GM10248 (cell line): Measurements from ENCODE around the gene STYXL1.

Experiments used
- CTCF ChIA-PET: fragments of 300-600 bp; sonication (Branson Sonifier 250); formaldehyde crosslinking; extraction: SDS; loops from one replicate; lab custom pipeline; 2021; ENCODE audit warnings: antibody characterized with exemption; lab: Yijun Ruan, JAX
- POLR2A ChIA-PET: fragments of 350-650 bp; sonication (Branson Sonifier 250); formaldehyde crosslinking; extraction: SDS; loops from one replicate; lab custom pipeline; 2020; ENCODE audit warnings: antibody characterized with exemption; lab: Yijun Ruan, JAX
- DNase-seq: peaks from one replicate; pipeline ENCODE4 v3.0.0; 2012; ENCODE audit errors: extremely low spot score
- TF ChIP-seq, protein P1 (sequence below): IDR thresholded peaks from 2 replicates; pipeline ENCODE4 v1.5.1; 2012; ENCODE audit warnings: mild to moderate bottlenecking, low read depth; ENCODE audit errors: extremely low read depth, missing control alignments, control extremely low read depth

Gene STYXL1

GRCh38 chr7:76051840-76052239 lies 4.0 kb upstream of the STYXL1 start:
- ChIA-PET POLR2A (no interaction called here), CTCF (interaction anchor here (3.1 kb wide), 1 partner anchor 32 kb away, joined by 7 read pairs; no protein-coding TSS in a partner anchor)
- TF ChIP-seq, protein P1, sequence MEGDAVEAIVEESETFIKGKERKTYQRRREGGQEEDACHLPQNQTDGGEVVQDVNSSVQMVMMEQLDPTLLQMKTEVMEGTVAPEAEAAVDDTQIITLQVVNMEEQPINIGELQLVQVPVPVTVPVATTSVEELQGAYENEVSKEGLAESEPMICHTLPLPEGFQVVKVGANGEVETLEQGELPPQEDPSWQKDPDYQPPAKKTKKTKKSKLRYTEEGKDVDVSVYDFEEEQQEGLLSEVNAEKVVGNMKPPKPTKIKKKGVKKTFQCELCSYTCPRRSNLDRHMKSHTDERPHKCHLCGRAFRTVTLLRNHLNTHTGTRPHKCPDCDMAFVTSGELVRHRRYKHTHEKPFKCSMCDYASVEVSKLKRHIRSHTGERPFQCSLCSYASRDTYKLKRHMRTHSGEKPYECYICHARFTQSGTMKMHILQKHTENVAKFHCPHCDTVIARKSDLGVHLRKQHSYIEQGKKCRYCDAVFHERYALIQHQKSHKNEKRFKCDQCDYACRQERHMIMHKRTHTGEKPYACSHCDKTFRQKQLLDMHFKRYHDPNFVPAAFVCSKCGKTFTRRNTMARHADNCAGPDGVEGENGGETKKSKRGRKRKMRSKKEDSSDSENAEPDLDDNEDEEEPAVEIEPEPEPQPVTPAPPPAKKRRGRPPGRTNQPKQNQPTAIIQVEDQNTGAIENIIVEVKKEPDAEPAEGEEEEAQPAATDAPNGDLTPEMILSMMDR = no peak
- no peak for DNase-seq

- CTCF ChIA-PET = interaction anchor here (1.0 to 3.1 kb wide), 2 partner anchors 18 to 30 kb away, joined by 3 to 7 read pairs; no protein-coding TSS in a partner anchor
- TF ChIP-seq, protein P1 = no peak
- no peak for DNase-seq
- POLR2A ChIA-PET = no interaction called here
These were observed 2.7 kb upstream of the STYXL1 start for GRCh38 chr7:76050545-76050944.

DNA sequence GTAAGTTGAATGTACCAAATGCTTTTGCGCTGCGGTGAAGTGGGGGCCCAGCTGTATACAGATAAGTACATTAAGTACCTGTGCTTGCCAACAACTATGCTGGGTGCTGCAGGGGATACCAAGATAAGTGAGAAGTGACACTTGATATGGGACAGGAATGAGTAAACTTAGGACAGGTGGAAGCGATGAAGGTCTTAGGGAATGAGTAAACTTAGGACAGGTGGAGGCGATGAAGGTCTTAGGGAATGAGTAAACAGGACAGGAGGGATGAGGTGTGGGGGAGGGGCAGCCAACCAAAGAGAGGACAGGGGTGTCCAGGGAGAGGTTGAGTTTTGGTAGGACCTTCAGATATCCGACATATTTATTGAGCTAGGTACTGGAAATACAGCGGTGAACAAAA lies 1.5 kb upstream of the STYXL1 start:
- ChIA-PET CTCF (interaction anchor here (1.5 to 3.1 kb wide), 2 partner anchors 29 to 178 kb away, joined by 3 to 7 read pairs; no protein-coding TSS in a partner anchor), POLR2A (no interaction called here)
- DNase-seq = no peak
- TF ChIP-seq, protein P1 = no peak

- TF ChIP-seq, protein P1 = no peak
- CTCF ChIA-PET = interaction anchor here (0.6 to 1.5 kb wide), 3 partner anchors 134 to 267 kb away, joined by 3 read pairs; partner anchors contain the start of gene POR
- POLR2A ChIA-PET = interaction anchor here (0.5 to 1.3 kb wide), 3 partner anchors 13 to 255 kb away, joined by 3 to 4 read pairs (median 3); partner anchors contain the start of gene POR
- peak; percentile 61 for DNase-seq
These were observed 828 bp upstream of the STYXL1 start for GRCh38 chr7:76048668-76048988.

DNA sequence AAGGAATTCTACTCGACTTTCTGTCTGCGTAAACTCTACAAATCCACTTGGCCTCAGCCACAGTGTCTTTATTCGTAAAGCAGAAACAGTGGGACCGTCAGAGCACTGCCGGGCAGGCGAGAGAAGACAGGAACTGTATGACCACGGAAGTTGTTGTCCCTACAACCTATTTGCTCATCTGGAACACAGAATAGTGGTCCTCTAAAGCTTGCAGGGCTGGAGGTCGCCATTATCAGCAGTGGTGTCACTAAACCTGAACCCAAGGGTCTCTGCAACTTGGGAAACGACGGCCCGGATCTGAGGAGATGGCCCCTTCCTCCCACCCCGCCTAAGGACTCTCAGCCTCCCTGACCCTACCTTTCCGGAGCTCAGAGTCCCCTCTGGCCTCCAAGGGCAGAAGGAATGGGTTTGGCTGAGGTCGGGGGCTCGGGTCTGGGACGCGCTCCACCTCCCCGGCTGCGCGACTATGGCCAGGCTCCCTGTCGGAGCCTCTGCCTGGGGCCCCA lies 442 bp downstream of the STYXL1 start:
- TF ChIP-seq, protein P1 = no peak
- peak; percentile 44 for DNase-seq
- POLR2A ChIA-PET = interaction anchor here (0.6 to 1.3 kb wide), 3 partner anchors 132 to 187 kb away, joined by 3 to 5 read pairs (median 5); partner anchors contain the start of gene POR
- CTCF ChIA-PET = interaction anchor here (0.8 to 1.2 kb wide), 2 partner anchors 131 to 268 kb away, joined by 3 to 4 read pairs; no protein-coding TSS in a partner anchor

DNA sequence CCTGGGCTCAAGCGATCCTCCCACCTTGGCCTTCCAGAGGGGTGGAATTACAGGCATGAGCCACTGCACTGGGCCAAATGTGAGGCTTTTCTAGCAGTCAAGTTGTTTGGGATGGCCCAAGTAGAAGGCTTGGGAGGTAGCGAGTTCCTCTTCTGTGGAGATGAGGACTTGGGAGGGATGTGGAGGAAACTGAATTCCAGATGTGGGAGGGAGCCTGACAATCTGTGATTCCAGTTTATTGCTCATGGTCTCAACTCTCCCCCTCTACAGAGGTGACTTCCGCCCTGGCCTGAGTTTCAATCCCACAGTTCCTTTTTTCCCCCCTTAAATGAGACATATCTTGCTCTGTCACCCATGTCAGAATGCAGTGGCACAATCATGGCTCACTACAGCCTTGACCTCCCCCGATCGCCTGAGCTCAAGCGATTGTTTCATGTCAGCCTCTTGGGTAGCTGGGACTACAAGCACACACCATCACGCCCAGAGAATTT lies 3.4 kb downstream of the STYXL1 start:
- TF ChIP-seq, protein P1 = no peak
- DNase-seq = no peak
- ChIA-PET POLR2A (interaction anchor here (1.3 kb wide), 1 partner anchor 27 kb away, joined by 3 read pairs; no protein-coding TSS in a partner anchor), CTCF (interaction anchor here (1.4 to 1.9 kb wide), 2 partner anchors 10 to 24 kb away, joined by 3 to 11 read pairs; no protein-coding TSS in a partner anchor)
